GM12878 (cell line): ENCODE data around the gene NUMB. TPM values are rescaled to one million over a fixed set of nuclear protein-coding genes. Genes with fewer than 3 reads are reported as not detected.
A peak's percentile ranks its signal among the peaks of the same experiment; 100 is the strongest.

Source experiments
- ATAC-seq: fragments of 200-7000 bp; cut with Tn5 transposase; 3 replicates; pipeline ENCODE4 v1.9.1; 2020; ENCODE audit warnings: mild to moderate bottlenecking, moderate library complexity
- BruUV-seq: library from RNA; stranded (reverse); fragments of 400-500 nt; replicated peaks from 2 replicates; lab custom pipeline; 2021; lab: Mats Ljungman, UMichigan
- CTCF ChIA-PET: fragments of 300-600 bp; sonication (Branson Sonifier 250); formaldehyde crosslinking; extraction: SDS; loops from one replicate; lab custom pipeline; 2021; ENCODE audit warnings: inconsistent platforms; lab: Yijun Ruan, JAX
- POLR2A ChIA-PET: fragments of 350-600 bp; formaldehyde crosslinking; extraction: SDS; loops from one replicate; lab custom pipeline; 2021; ENCODE audit warnings: inconsistent platforms; lab: Charles Lee
- RAD21 ChIA-PET: fragments of 300-600 bp; sonication (Branson Sonifier 250); formaldehyde crosslinking; loops from one replicate; lab custom pipeline; 2023; ENCODE audit warnings: antibody characterized with exemption; ENCODE audit not compliant: unreplicated experiment; lab: Charles Lee
- SMC1A ChIA-PET: fragments of 300-600 bp; sonication (Branson Sonifier 250); formaldehyde crosslinking; loops from one replicate; lab custom pipeline; 2023; ENCODE audit not compliant: unreplicated experiment, uncharacterized antibody; lab: Charles Lee
- DNase-seq: peaks from one replicate; pipeline ENCODE4 v3.0.0-alpha.2; 2011; ENCODE audit warnings: low read depth, low spot score
- FAIRE-seq: peaks from 3 replicates; lab custom pipeline; 2011; peaks lifted over from hg19 to GRCh38; lab: Jason Lieb, UNC
- H2AFZ ChIP-seq: 2 replicates; pipeline ENCODE4 v1.6.0; 2011; ENCODE audit warnings: low read depth, low read length, control low read depth; ENCODE audit not compliant: control insufficient read depth
- H3K27ac ChIP-seq: 2 replicates; pipeline ENCODE4 v1.5.1; 2011; ENCODE audit warnings: control low read depth; ENCODE audit not compliant: control insufficient read depth, insufficient read depth
- H3K27me3 ChIP-seq, 2 experiments: replicated peaks in 1 of 2; 2 replicates each; pipeline versions ENCODE4 v1.6.0 to v1.6.1; 2011; ENCODE audit warnings: low read length in 1 of 2; ENCODE audit not compliant: control insufficient read depth in 2 of 2, insufficient read depth in 2 of 2
- H3K36me3 ChIP-seq, 2 experiments: 2 replicates each; pipeline ENCODE4 v1.5.1; 2011; ENCODE audit warnings: low read length in 1 of 2; ENCODE audit not compliant: control insufficient read depth in 2 of 2, insufficient read depth in 2 of 2
- H3K4me1 ChIP-seq: 2 replicates; pipeline ENCODE4 v1.6.1; 2011; ENCODE audit warnings: mild to moderate bottlenecking, low read length, moderate library complexity, mixed read lengths; ENCODE audit not compliant: control insufficient read depth, insufficient read depth
- H3K4me2 ChIP-seq: 2 replicates; pipeline ENCODE4 v1.6.0; 2011; ENCODE audit warnings: control low read depth; ENCODE audit not compliant: control insufficient read depth, insufficient read depth
- H3K4me3 ChIP-seq: fragments of 200-600 bp; sonication (generic); 2 replicates; pipeline ENCODE4 v1.5.1; 2016
- H3K79me2 ChIP-seq: 2 replicates; pipeline ENCODE4 v1.6.0; 2011; ENCODE audit warnings: low read length; ENCODE audit not compliant: control insufficient read depth, insufficient read depth
- H3K9ac ChIP-seq: 2 replicates; pipeline ENCODE4 v1.8.0; 2011; ENCODE audit warnings: low read length, control low read depth, mixed read lengths; ENCODE audit not compliant: control insufficient read depth, insufficient read depth
- H3K9me3 ChIP-seq: replicated peaks from 3 replicates; pipeline ENCODE4 v1.5.1; 2011; ENCODE audit warnings: mild to moderate bottlenecking, low read length; ENCODE audit not compliant: control insufficient read depth, insufficient read depth
- H4K20me1 ChIP-seq: 2 replicates; pipeline ENCODE4 v1.6.0; 2011; ENCODE audit not compliant: control insufficient read depth, insufficient read depth
- CHD2 ChIP-seq: IDR thresholded peaks from 2 replicates; pipeline ENCODE4 v1.6.1; 2011; ENCODE audit warnings: low read depth, low read length, improper control_type of control experiment, borderline replicate concordance
- IRF5 ChIP-seq: fragments of 450-650 bp; IDR thresholded peaks from 2 replicates; pipeline ENCODE4 v1.6.1; 2017; ENCODE audit warnings: borderline replicate concordance
- NFYA ChIP-seq: IDR thresholded peaks from 2 replicates; pipeline ENCODE4 v1.6.1; 2011; ENCODE audit warnings: low read depth, mild to moderate bottlenecking, low read length, improper control_type of control experiment, borderline replicate concordance
- ZNF217 ChIP-seq: fragments of 450-650 bp; IDR thresholded peaks from 2 replicates; pipeline ENCODE4 v1.6.1; 2017; ENCODE audit warnings: antibody characterized with exemption, mild to moderate bottlenecking
- WGBS: methylation state at CpG from one replicate; pipeline ENCODE4 v1.1.6; 2016; ENCODE audit warnings: low lambda C conversion rate; ENCODE audit not compliant: insufficient replicate concordance, insufficient coverage; ENCODE audit errors: missing lambda C conversion rate; 5-methylcytosine and 5-hydroxymethylcytosine counted together
- in situ Hi-C: fragments of 300-500 bp; cut with MboI; formaldehyde crosslinking; loops from 9 replicates; pipeline ENCODE4 v1.14.3; 2018; ENCODE audit warnings: mixed read lengths
- intact Hi-C: fragments of 100-400 bp; cut with micrococcal nuclease; formaldehyde crosslinking; loops from one replicate; pipeline ENCODE4 v1.14.2; 2022; ENCODE audit not compliant: unreplicated experiment
- polyA plus RNA-seq, 11 experiments: library from polyadenylated mRNA; depleted of rRNA in 4 of 11; unstranded in 6 of 11; stranded (reverse) in 5 of 11; fragments of >200 nt; fragmentation: Nextera tagmentation in 4 of 11; fragmentation: Illumina TruSeq in 1 of 11; extraction: Ambion mirVana in 4 of 11; extraction: Trizol in 1 of 11; gene quantifications; 1 replicate in 1 of 11; 2 replicates in 10 of 11; pipeline versions ENCODE4 v1.2.1 to v1.2.3, GENCODE V29; 2011 to 2016; ENCODE audit warnings: inconsistent platforms in 2 of 11, missing spikeins in 2 of 11, low read depth in 1 of 11
- total RNA-seq, 4 experiments: library from RNA; depleted of rRNA in 3 of 4; stranded (reverse); fragments of >200 nt in 3 of 4; fragmentation: Illumina TruSeq in 1 of 4; extraction: Trizol in 1 of 4; gene quantifications; 2 replicates each; pipeline versions ENCODE4 v1.2.1 to v1.2.3, GENCODE V29; 2013 to 2021
- TF ChIP-seq, protein P1 (sequence below): IDR thresholded peaks from 2 replicates; pipeline ENCODE4 v1.6.1; 2012; ENCODE audit warnings: mild to moderate bottlenecking, low read depth, low read length
- TF ChIP-seq, protein P2 (sequence below): fragments of 450-650 bp; IDR thresholded peaks from 2 replicates; pipeline ENCODE4 v1.6.1; 2017; ENCODE audit warnings: mild to moderate bottlenecking, moderate library complexity

NUMB gene
- total and polyA plus RNA-seq, 10 of the 15 experiments (the other 5 are each of a cell fraction or from before 2014, with no cell fraction given): 22.0 to 147 (median 48.9) TPM

DNA sequence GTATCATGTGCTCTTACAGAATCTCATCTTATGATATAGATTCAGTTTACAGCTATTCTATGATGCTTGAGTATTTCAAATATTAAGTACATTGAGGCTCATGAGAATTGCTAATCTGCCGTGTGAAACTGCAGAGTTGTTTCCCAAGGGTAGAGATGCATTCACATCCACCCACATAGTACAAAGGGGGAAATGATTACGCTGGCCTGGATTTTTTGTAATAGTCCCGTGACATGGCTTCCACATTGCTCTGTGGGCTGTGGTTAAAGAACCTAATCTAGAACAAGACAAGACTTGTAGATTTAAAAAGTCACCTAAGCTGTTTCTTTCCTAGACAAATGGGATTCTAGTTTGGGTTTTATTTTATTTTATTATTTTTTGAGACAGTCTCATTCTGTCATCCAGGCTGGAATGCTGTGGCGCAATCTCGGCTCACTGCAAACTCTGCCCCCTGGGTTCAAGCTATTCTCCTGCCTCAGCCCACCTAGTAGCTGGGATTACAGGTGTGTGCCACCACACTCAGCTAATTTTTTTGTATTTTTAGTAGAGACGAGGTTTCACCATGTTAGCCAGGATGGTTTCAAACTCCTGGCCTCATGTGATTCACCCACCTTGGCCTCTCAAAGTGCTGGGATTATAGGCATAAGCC is 19.4 kb upstream of the NUMB start (continued):
- TF ChIP-seq, protein P1, sequence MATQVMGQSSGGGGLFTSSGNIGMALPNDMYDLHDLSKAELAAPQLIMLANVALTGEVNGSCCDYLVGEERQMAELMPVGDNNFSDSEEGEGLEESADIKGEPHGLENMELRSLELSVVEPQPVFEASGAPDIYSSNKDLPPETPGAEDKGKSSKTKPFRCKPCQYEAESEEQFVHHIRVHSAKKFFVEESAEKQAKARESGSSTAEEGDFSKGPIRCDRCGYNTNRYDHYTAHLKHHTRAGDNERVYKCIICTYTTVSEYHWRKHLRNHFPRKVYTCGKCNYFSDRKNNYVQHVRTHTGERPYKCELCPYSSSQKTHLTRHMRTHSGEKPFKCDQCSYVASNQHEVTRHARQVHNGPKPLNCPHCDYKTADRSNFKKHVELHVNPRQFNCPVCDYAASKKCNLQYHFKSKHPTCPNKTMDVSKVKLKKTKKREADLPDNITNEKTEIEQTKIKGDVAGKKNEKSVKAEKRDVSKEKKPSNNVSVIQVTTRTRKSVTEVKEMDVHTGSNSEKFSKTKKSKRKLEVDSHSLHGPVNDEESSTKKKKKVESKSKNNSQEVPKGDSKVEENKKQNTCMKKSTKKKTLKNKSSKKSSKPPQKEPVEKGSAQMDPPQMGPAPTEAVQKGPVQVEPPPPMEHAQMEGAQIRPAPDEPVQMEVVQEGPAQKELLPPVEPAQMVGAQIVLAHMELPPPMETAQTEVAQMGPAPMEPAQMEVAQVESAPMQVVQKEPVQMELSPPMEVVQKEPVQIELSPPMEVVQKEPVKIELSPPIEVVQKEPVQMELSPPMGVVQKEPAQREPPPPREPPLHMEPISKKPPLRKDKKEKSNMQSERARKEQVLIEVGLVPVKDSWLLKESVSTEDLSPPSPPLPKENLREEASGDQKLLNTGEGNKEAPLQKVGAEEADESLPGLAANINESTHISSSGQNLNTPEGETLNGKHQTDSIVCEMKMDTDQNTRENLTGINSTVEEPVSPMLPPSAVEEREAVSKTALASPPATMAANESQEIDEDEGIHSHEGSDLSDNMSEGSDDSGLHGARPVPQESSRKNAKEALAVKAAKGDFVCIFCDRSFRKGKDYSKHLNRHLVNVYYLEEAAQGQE: no peak
- TF ChIP-seq CHD2: peak; percentile 27; the same call in 1 of the 2 replicates

DNA sequence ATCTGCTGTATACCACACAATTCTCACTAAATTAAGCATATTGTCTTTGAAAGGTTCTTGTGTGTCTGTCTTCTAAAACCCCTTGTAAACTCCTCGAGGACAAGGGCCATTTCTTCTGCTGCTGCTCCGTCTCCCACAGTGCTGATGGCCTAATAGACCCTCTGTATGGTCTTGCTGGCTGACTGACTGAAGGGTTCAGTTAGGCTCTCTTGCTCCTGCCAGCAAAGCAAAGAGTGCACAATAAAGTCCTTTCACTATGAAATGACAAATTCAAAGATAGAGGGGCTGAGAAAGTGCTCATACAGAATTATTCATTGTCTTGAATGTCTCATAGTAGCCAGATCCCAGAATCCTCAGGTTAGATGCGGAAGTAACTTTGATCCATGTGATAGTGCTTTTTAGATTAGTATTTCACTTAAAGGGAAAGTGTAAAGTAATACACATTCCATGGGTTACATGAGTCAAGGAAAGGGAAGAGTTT is 18.1 kb upstream of the NUMB start:
- FAIRE-seq (no peak), ATAC-seq (no peak; the same call in 2 of the 3 replicates), DNase-seq (no peak)
- no TSS peak for BruUV-seq
- no peaks in the 10 kb centered on the region for H3K27me3 ChIP-seq
- peaks cover 20% of the 10 kb centered on the region for H3K4me1 ChIP-seq
- H3K4me2 ChIP-seq: no peak overlapping the region
- ChIA-PET CTCF (interaction anchor here (0.7 to 3.0 kb wide), 9 partner anchors 9 to 303 kb away, joined by 3 to 17 read pairs (median 4); partner anchors contain the start of gene ACOT2), RAD21 (interaction anchor here (0.6 to 26.5 kb wide), 11 partner anchors 9 to 241 kb away, joined by 3 to 591 read pairs (median 5); partner anchors contain the start of gene NUMB), POLR2A (interaction anchor here (0.6 to 2.9 kb wide), 9 partner anchors 13 to 234 kb away, joined by 3 to 10 read pairs (median 7); partner anchors contain the start of gene NUMB), SMC1A (interaction anchor here (0.6 to 17.1 kb wide), 15 partner anchors 9 to 304 kb away, joined by 3 to 311 read pairs (median 4); partner anchors contain the start of gene RIOX1)
- peak overlapping the region; percentile 37; the same call in 1 of the 2 replicates for H2AFZ ChIP-seq
- no peaks in the 10 kb centered on the region for H4K20me1 ChIP-seq
- H3K36me3 ChIP-seq: no peaks in the 10 kb centered on the region
- no peak overlapping the region for H3K9ac ChIP-seq
- intact Hi-C loops: no loop called here
- no peaks in the 10 kb centered on the region for H3K79me2 ChIP-seq
- H3K27ac ChIP-seq: no peak overlapping the region
- in situ Hi-C loops: loop anchor here (10.0 kb wide), 1 partner anchor 962 kb away; no protein-coding TSS in a partner anchor
- no peaks in the 10 kb centered on the region for H3K9me3 ChIP-seq
- whole genome bisulfite sequencing: 82% methylated on average over 3 of the region's 3 CpGs
- H3K4me3 ChIP-seq: no peak overlapping the region
- TF ChIP-seq IRF5 (no peak), NFYA (no peak), ZNF217 (no peak)
- TF ChIP-seq, protein P2, sequence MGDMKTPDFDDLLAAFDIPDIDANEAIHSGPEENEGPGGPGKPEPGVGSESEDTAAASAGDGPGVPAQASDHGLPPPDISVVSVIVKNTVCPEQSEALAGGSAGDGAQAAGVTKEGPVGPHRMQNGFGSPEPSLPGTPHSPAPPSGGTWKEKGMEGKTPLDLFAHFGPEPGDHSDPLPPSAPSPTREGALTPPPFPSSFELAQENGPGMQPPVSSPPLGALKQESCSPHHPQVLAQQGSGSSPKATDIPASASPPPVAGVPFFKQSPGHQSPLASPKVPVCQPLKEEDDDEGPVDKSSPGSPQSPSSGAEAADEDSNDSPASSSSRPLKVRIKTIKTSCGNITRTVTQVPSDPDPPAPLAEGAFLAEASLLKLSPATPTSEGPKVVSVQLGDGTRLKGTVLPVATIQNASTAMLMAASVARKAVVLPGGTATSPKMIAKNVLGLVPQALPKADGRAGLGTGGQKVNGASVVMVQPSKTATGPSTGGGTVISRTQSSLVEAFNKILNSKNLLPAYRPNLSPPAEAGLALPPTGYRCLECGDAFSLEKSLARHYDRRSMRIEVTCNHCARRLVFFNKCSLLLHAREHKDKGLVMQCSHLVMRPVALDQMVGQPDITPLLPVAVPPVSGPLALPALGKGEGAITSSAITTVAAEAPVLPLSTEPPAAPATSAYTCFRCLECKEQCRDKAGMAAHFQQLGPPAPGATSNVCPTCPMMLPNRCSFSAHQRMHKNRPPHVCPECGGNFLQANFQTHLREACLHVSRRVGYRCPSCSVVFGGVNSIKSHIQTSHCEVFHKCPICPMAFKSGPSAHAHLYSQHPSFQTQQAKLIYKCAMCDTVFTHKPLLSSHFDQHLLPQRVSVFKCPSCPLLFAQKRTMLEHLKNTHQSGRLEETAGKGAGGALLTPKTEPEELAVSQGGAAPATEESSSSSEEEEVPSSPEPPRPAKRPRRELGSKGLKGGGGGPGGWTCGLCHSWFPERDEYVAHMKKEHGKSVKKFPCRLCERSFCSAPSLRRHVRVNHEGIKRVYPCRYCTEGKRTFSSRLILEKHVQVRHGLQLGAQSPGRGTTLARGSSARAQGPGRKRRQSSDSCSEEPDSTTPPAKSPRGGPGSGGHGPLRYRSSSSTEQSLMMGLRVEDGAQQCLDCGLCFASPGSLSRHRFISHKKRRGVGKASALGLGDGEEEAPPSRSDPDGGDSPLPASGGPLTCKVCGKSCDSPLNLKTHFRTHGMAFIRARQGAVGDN: peak; percentile 6; the same call in 1 of the 2 replicates
